GM15510 (cell line): ENCODE measurements around the gene SLC16A5.
A peak's percentile ranks its signal among the peaks of the same experiment; 100 is the strongest.

ENCODE experiments used
- POLR2A ChIP-seq: IDR thresholded peaks from 3 replicates; pipeline ENCODE4 v1.6.1; 2011; ENCODE audit warnings: borderline replicate concordance; ENCODE audit not compliant: insufficient read length; ENCODE audit errors: extremely low read depth

The SLC16A5 gene

DNA sequence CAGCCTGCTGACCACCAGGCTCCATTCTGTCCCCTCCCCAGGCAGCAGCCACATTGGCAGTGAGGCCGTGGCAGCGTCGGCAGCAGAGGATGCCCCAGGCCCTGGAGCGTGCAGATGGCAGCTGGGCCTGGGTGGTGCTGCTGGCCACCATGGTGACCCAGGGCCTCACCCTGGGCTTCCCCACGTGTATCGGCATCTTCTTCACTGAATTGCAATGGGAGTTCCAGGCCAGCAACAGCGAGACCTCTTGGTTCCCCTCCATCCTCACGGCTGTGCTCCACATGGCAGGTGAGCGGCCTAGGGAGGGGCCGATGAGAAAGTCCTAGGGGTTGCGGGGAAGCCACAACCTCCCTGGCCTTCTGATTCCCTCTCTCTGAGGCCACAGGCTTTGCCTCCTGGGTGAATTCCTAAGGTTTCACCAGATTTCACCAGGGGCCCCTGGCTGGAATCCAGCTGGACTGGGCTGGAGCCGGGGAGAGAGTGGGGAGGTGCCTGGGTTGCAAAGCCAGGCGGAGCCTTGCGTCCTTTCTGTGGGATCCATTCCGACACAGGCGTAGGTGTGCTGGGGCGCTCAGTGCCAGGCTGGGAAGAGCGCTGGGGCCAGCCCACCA lies 5.9 kb downstream of the SLC16A5 start:
- no peak for TF ChIP-seq POLR2A

GRCh38 chr17:75094871-75095399 lies 7.2 kb downstream of the SLC16A5 start:
- no peak for TF ChIP-seq POLR2A

DNA sequence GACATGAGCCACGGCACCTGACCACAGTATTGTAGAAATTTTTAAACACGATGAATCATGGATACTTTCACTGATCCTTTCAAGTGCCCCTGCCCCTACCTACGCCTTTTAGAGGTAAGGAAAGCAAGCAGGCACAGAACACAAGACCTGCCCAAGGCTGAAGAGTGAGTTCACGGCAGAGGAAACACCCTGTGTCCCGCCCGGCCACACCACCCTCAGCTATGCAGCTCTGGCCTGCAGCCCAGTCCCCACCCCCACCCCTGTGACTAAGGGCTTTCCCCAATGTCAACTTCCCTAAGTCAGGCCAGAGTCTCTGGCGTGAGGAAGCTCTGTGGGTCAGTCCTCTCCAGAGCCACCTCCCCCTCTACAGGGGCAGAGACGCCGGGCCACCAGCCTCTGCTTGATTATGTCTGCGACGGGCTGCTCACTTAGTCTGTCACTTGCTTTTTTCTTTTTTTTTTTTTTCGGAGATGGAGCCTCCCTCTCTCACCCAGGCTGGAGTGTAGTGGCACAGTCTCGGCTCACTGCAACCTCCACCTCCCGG lies 8.4 kb downstream of the SLC16A5 start:
- no peak for TF ChIP-seq POLR2A

GRCh38 chr17:75097865-75098264 lies 10.1 kb downstream of the SLC16A5 start:
- TF ChIP-seq POLR2A: no peak

- TF ChIP-seq POLR2A: no peak
Observed at GRCh38 chr17:75098861-75099260, 11.1 kb downstream of the SLC16A5 start.

- no peak for TF ChIP-seq POLR2A
Observed at GRCh38 chr17:75099881-75100595, 12.3 kb downstream of the SLC16A5 start.

DNA sequence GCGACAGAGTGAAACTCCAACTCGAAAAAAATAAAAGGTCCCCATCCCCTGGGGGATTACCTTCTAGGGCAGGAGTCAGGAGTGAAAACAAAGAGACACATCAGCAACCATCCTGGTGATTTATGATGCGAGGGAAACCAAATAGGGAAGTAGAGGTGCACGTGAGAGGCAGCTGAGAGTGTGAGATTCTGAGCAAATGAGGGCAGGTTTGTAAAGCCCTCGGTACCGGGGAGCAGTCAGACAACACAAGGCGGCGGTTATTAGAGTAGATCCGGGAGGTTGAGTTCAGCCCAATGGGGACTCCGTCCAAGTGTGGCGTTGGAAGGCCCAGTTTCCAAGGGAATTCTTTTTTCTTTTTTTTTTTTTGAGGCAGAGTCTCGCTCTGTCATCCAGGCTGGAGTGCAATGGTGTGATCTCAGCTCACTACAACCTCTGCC lies 14.6 kb downstream of the SLC16A5 start:
- TF ChIP-seq POLR2A: no peak

GRCh38 chr17:75103601-75104554 lies 16.1 kb downstream of the SLC16A5 start:
- TF ChIP-seq POLR2A: no peak

DNA sequence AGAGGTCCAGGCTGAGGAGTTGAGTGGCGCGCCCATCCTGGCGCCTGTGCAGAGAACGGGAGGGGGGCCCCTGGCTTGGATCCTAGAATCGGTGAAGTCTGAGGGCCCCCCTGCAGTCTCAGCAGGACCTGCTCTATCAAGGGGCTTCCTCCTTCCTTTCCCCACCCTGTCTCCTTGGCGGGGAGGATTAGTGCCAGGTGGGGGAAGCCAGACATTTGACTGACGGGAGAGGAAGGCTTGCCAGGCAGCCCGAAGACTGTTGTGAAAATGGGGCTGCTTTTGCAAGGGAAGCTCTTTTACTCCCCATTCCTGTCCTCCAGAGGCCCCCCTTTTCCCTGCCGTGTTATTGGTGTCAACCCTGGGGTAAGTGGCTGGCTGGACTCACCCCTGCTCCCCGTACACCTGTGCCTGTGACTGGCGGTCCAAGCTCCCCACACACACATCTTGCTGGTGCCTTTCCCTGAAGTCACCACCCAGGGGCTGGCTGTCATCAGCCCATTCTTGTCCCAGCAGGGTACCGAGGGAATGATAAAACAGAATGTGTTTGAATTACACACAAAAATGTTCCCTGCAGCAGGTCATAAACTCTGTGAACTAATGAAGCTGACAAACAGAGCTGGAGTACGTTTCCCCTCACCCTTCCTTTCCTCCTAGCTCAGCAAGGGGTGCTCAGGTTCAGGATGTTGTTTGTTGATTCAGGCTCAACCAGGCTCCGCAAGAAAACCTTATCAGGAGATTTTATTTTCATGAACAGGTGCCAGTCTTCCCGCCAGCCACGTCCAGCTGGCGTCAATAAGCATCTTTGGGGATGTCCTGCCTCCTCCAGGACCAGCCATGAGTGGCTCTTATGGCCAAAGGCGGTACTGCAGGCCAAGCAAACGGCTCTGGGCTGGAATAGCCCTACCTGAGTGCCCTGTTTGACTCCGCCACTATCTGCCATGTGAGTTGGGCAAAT lies 17.6 kb downstream of the SLC16A5 start:
- TF ChIP-seq POLR2A: no peak

GRCh38 chr17:75108193-75108592 lies 20.4 kb downstream of the SLC16A5 start:
- no peak for TF ChIP-seq POLR2A

DNA sequence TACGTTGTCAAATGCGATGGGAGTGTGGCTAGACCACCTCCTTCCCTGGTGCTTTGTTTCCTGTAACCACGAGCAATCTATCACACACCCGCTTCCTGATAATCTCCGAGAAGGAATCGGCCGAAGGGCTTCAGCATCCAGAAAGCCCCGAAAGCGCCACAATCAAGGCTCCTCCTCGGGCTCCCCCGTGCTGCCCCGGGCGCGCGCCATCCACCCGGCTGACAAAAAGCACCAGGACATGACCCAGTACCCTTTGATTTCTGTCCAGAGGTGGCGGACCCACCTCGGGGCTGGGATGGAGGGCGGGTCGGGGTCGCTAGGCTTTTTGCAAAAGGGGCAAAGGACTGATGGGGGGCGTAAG lies 21.3 kb downstream of the SLC16A5 start:
- no peak for TF ChIP-seq POLR2A

DNA sequence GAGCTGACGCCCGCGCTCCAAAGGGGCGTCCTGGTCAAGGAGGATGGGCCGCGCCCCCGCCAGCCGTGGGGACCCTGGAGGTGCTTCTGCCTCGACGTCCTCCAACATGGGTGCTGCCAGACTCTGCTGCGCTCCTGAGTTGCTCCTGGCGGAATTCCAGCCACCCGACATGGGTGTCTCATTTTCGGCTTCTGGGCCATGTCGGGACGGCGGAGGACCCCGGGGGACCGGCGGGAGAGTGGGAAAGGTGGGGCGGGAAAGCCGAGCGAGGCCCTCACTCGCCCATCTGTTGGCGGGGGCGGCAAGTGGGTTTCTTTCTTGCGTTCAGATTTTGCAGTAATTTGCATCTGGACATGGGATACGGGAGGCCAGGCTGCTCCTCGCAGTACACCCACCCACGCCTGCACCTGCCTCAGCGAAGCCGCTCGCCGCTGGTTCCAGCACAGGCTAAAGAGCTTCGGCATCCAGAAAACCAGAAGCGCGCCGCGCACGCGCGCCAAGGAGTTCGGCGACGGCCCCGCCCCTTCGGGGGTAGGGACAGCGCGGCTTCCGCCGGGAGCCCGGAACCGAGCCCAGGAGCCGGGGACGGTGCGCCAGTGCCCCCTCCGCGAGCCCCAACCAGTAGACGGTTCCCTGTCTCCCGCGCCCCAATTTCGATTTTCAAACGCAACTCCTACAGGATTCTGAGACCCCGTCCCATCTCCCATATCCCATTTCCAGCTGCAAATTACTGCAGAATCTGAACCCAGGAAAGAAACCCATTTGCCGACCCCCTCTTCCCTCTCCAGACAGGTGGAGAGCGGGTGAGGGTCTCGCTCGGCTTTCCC lies 21.9 kb downstream of the SLC16A5 start, which contains the start of gene ARMC7:
Gene ARMC7, plus strand, starts transcription at position 563 of the 827 bp plus-strand sequence. CDS start 320 bp downstream, outside the sequence.
- TF ChIP-seq POLR2A: peak; percentile 93
